GM21423 (cell line): ENCODE measurements around the gene VIL1.

Experiments used
- ATAC-seq: cut with Tn5 transposase; IDR thresholded peaks from one replicate; pipeline ENCODE4 v1.9.1; 2021; ENCODE audit warnings: mild to moderate bottlenecking, moderate library complexity; ENCODE audit not compliant: unreplicated experiment

The VIL1 gene

GRCh38 chr2:218418717-218419458 lies at the start of gene VIL1:
Gene VIL1, plus strand, starts transcription at chr2:218419123. Its CDS starts 4,656 bp downstream, at chr2:218423779.
- ATAC-seq: no peak

- ATAC-seq: no peak
Measured at GRCh38 chr2:218369330-218369729, 49.6 kb upstream of the VIL1 start.

GRCh38 chr2:218370410-218371063 lies 48.4 kb upstream of the VIL1 start:
- no peak for ATAC-seq

GRCh38 chr2:218371983-218372350 lies 47.0 kb upstream of the VIL1 start:
- ATAC-seq: no peak

- ATAC-seq: no peak
Measured at GRCh38 chr2:218374795-218375194, 44.1 kb upstream of the VIL1 start.

GRCh38 chr2:218375212-218375611 lies 43.7 kb upstream of the VIL1 start:
- no peak for ATAC-seq

- no peak for ATAC-seq
Measured at GRCh38 chr2:218378053-218378452, 40.9 kb upstream of the VIL1 start.

GRCh38 chr2:218381916-218382366 lies 37.0 kb upstream of the VIL1 start, which contains the start of gene SLC11A1:
Gene SLC11A1, plus strand, starts transcription at chr2:218382273. Its CDS starts 96 bp downstream, at chr2:218382369.
- ATAC-seq: no peak

- ATAC-seq: no peak
Measured at GRCh38 chr2:218382785-218383184, 36.1 kb upstream of the VIL1 start.

- ATAC-seq: no peak
Measured at GRCh38 chr2:218383892-218384519, 34.9 kb upstream of the VIL1 start.

- ATAC-seq: no peak
Measured at GRCh38 chr2:218384975-218385374, 33.9 kb upstream of the VIL1 start.

GRCh38 chr2:218386505-218387368 lies 32.2 kb upstream of the VIL1 start:
- no peak for ATAC-seq

GRCh38 chr2:218387369-218388194 lies 31.3 kb upstream of the VIL1 start:
- no peak for ATAC-seq

- no peak for ATAC-seq
Measured at GRCh38 chr2:218389333-218390150, 29.4 kb upstream of the VIL1 start.

- ATAC-seq: no peak
Measured at GRCh38 chr2:218391202-218391601, 27.7 kb upstream of the VIL1 start.

GRCh38 chr2:218392459-218392858 lies 26.5 kb upstream of the VIL1 start:
- no peak for ATAC-seq

GRCh38 chr2:218392891-218393462 lies 25.9 kb upstream of the VIL1 start:
- no peak for ATAC-seq

- no peak for ATAC-seq
Measured at GRCh38 chr2:218393750-218394290, 25.1 kb upstream of the VIL1 start.
